ENCODE results near the gene VAMP5. TPM values are rescaled to one million over a fixed set of nuclear protein-coding genes. Genes with fewer than 3 reads are reported as not detected.
A peak's percentile ranks its signal among the peaks of the same experiment; 100 is the strongest.

VAMP5 gene
- total and polyA plus RNA-seq, 9 of the 15 experiments (the other 6 are each of a cell fraction or from before 2014, with no cell fraction given): 0.54 to 1.9 (median 1.5) TPM; not detected in 2

GRCh38 chr2:85578243-85579180 is 5.7 kb upstream of the VAMP5 start (continued):
- peak; percentile 47 for TF ChIP-seq RBFOX2 (IDR thresholded peaks at IDR 0.05; ENCODE audit: low read depth, low read length)
- no peak for TF ChIP-seq HINFP (tag; conservative IDR thresholded peaks at IDR 0.05; ENCODE audit: low read depth)
- no peak for TF ChIP-seq ZNF830 (CRISPR knock-in tag; IDR thresholded peaks at IDR 0.05)
- TF ChIP-seq CUX1 (CRISPR knock-in tag; IDR thresholded peaks at IDR 0.05): peak; percentile 87; the same call in 1 of the 2 replicates
- TF ChIP-seq MCM3 (IDR thresholded peaks at IDR 0.05): no peak
- TF ChIP-seq YY1 (IDR thresholded peaks at IDR 0.05; ENCODE audit: borderline replicate concordance in 1 of 3, control insufficient read depth in 1 of 3, extremely low read depth in 1 of 3, insufficient read depth in 3 of 3, insufficient read length in 1 of 3, insufficient replicate concordance in 2 of 3, low read depth in 1 of 3, low read length in 2 of 3): peak in 1 of 3 experiments; percentile 58
- TF ChIP-seq, protein P1, sequence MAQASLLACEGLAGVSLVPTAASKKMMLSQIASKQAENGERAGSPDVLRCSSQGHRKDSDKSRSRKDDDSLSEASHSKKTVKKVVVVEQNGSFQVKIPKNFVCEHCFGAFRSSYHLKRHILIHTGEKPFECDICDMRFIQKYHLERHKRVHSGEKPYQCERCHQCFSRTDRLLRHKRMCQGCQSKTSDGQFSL (CRISPR knock-in tag; IDR thresholded peaks at IDR 0.05): no peak
- TF ChIP-seq, protein P1 (tag; IDR thresholded peaks at IDR 0.05): no peak

All from K562 (cell line).